HepG2 (cell line): ENCODE data around the gene EPB41L1. TPM values are rescaled to one million over a fixed set of nuclear protein-coding genes. Genes with fewer than 3 reads are reported as not detected.

ENCODE experiments used
- ATAC-seq: fragments of 200-7000 bp; cut with Tn5 transposase; 3 replicates; pipeline ENCODE4 v1.9.1; 2020; ENCODE audit warnings: mild to moderate bottlenecking, moderate library complexity
- BruUV-seq: library from RNA; stranded (reverse); fragments of 400-500 nt; replicated peaks from 2 replicates; lab custom pipeline; 2021; lab: Mats Ljungman, UMichigan
- CTCF ChIA-PET: fragments of 300-600 bp; formaldehyde crosslinking; extraction: SDS; loops from one replicate; lab custom pipeline; 2021; ENCODE audit warnings: low total read pairs, inconsistent platforms, low intra/inter-chr PET ratio; lab: Yijun Ruan, JAX
- POLR2A ChIA-PET: fragments of 350-600 bp; sonication (Branson Sonifier 250); formaldehyde crosslinking; loops from one replicate; lab custom pipeline; 2020; ENCODE audit warnings: antibody characterized with exemption, inconsistent platforms; lab: Yijun Ruan, JAX
- DNase-seq: peaks from one replicate; pipeline ENCODE4 v3.0.0-alpha.2; 2015; ENCODE audit warnings: low spot score
- FAIRE-seq: peaks from 3 replicates; lab custom pipeline; 2011; peaks lifted over from hg19 to GRCh38; lab: Jason Lieb, UNC
- H2AFZ ChIP-seq: one replicate; pipeline ENCODE4 v1.6.1; 2011; ENCODE audit warnings: low read length, inconsistent platforms
- H3K27ac ChIP-seq: fragments of 300-600 bp; 3 replicates; pipeline ENCODE4 v1.8.0; 2011; ENCODE audit warnings: mixed run types, mild to moderate bottlenecking, mixed read lengths, low read length, inconsistent platforms; ENCODE audit not compliant: insufficient read depth; ENCODE audit errors: extremely low read length
- H3K27me3 ChIP-seq, 2 experiments: fragments of 200-600 bp in 1 of 2; 2 replicates in 1 of 2; 3 replicates in 1 of 2; pipeline versions ENCODE4 v1.6.0 to v1.8.0; 2011; ENCODE audit warnings: low read length in 2 of 2, mild to moderate bottlenecking in 2 of 2, moderate library complexity in 2 of 2, inconsistent platforms in 1 of 2; ENCODE audit not compliant: insufficient read depth in 2 of 2, control insufficient read depth in 1 of 2
- H3K36me3 ChIP-seq, 2 experiments: fragments of 200-600 bp in 1 of 2; replicated peaks in 1 of 2; 2 replicates in 1 of 2; 3 replicates in 1 of 2; pipeline versions ENCODE4 v1.5.1 to v1.8.0; 2011; ENCODE audit warnings: low read length in 2 of 2, inconsistent platforms in 1 of 2; ENCODE audit not compliant: insufficient read depth in 2 of 2, control insufficient read depth in 1 of 2
- H3K4me1 ChIP-seq: 2 replicates; pipeline ENCODE4 v1.5.1; 2012; ENCODE audit warnings: low read length, inconsistent platforms; ENCODE audit not compliant: insufficient read depth
- H3K4me2 ChIP-seq: 2 replicates; pipeline ENCODE4 v1.6.0; 2011; ENCODE audit warnings: low read depth, low read length, inconsistent platforms
- H3K4me3 ChIP-seq, 3 experiments: fragments of 200-600 bp in 1 of 3; sonication (generic), shearing (Covaris generic) in 1 of 3; replicated peaks in 1 of 3; 2 replicates each; pipeline ENCODE4 v1.5.1; 2011 to 2016; ENCODE audit warnings: low read length in 3 of 3, inconsistent platforms in 2 of 3, low read depth in 2 of 3, mild to moderate bottlenecking in 2 of 3, control low read depth in 1 of 3, mixed read lengths in 1 of 3; ENCODE audit not compliant: insufficient read depth in 1 of 3
- H3K79me2 ChIP-seq: one replicate; pipeline ENCODE4 v1.6.1; 2011; ENCODE audit warnings: low read length, inconsistent platforms; ENCODE audit not compliant: insufficient read depth
- H3K9ac ChIP-seq: 2 replicates; pipeline ENCODE4 v1.6.0; 2011; ENCODE audit warnings: mild to moderate bottlenecking, low read depth, low read length, inconsistent platforms; ENCODE audit not compliant: insufficient read depth
- H3K9me3 ChIP-seq: 2 replicates; pipeline ENCODE4 v1.5.1; 2012; ENCODE audit warnings: mild to moderate bottlenecking, low read length
- H4K20me1 ChIP-seq: 2 replicates; pipeline ENCODE4 v1.6.0; 2011; ENCODE audit warnings: inconsistent platforms, mild to moderate bottlenecking, low read length, moderate library complexity; ENCODE audit not compliant: insufficient read depth
- ATRX ChIP-seq: sonication (generic); formaldehyde crosslinking; IDR thresholded peaks from 2 replicates; pipeline ENCODE4 v1.4.0; 2020; ENCODE audit warnings: missing genetic modification reagents, borderline replicate concordance
- FOXK2 ChIP-seq: fragments of 450-650 bp; IDR thresholded peaks from 2 replicates; pipeline ENCODE4 v1.6.1; 2016
- GABPB1 ChIP-seq: IDR thresholded peaks from 2 replicates; pipeline ENCODE4 v1.6.1; 2016; ENCODE audit warnings: mild to moderate bottlenecking, missing genetic modification reagents, moderate library complexity, missing compliant biosample characterization
- GPN1 ChIP-seq: sonication (generic); formaldehyde crosslinking; IDR thresholded peaks from 2 replicates; pipeline ENCODE4 v1.5.1; 2020; ENCODE audit warnings: missing genetic modification reagents, borderline replicate concordance
- HDAC1 ChIP-seq: sonication (generic); formaldehyde crosslinking; IDR thresholded peaks from 2 replicates; pipeline ENCODE4 v1.5.1; 2020; ENCODE audit warnings: mild to moderate bottlenecking, missing genetic modification reagents
- HNRNPL ChIP-seq: fragments of 200-400 bp; formaldehyde crosslinking; IDR thresholded peaks from 2 replicates; pipeline ENCODE4 v1.6.1; 2017; ENCODE audit warnings: mild to moderate bottlenecking, low read depth, low read length
- MBNL3 ChIP-seq: fragments of 250-450 bp; sonication (Bioruptor Pico); conservative IDR thresholded peaks from 2 replicates; pipeline ENCODE4 v1.8.0; 2022; ENCODE audit warnings: mild to moderate bottlenecking, inconsistent platforms
- NFYB ChIP-seq: sonication (generic); formaldehyde crosslinking; IDR thresholded peaks from 2 replicates; pipeline ENCODE4 v1.4.0; 2020; ENCODE audit warnings: missing genetic modification reagents
- SP1 ChIP-seq, 2 experiments: fragments of 450-650 bp in 1 of 2; sonication (generic) in 1 of 2; formaldehyde crosslinking in 1 of 2; IDR thresholded peaks; 2 replicates each; pipeline versions ENCODE4 v1.4.0 to v1.6.1; 2016 to 2020; ENCODE audit warnings: missing genetic modification reagents in 1 of 2
- ZNF343 ChIP-seq: sonication (generic); formaldehyde crosslinking; IDR thresholded peaks from 2 replicates; pipeline ENCODE4 v1.4.0; 2020; ENCODE audit warnings: mild to moderate bottlenecking, missing genetic modification reagents
- ZNF432 ChIP-seq: sonication (generic); formaldehyde crosslinking; IDR thresholded peaks from 2 replicates; pipeline ENCODE4 v1.5.0; 2020; ENCODE audit warnings: missing genetic modification reagents, mild to moderate bottlenecking, borderline replicate concordance
- ZNF549 ChIP-seq: sonication (generic); formaldehyde crosslinking; IDR thresholded peaks from 2 replicates; pipeline ENCODE4 v1.5.0; 2020; ENCODE audit warnings: missing genetic modification reagents
- ZNF883 ChIP-seq: sonication (generic); formaldehyde crosslinking; IDR thresholded peaks from 2 replicates; pipeline ENCODE4 v1.5.1; 2020; ENCODE audit warnings: mild to moderate bottlenecking, missing genetic modification reagents; ENCODE audit errors: not compliant biosample characterization
- ZSCAN22 ChIP-seq: sonication (generic); formaldehyde crosslinking; IDR thresholded peaks from 2 replicates; pipeline ENCODE4 v1.4.0; 2020; ENCODE audit warnings: mild to moderate bottlenecking, missing genetic modification reagents
- WGBS: methylation state at CpG from one replicate; pipeline ENCODE4 v1.1.6; 2017; ENCODE audit warnings: low lambda C conversion rate; 5-methylcytosine and 5-hydroxymethylcytosine counted together
- in situ Hi-C: cut with HindIII; loops from 2 replicates; pipeline ENCODE4 v1.10.0; 2017; ENCODE audit warnings: low pct_unique_long_range_greater_than_20kb; ENCODE audit not compliant: extremely low pct_ligation_motif_present
- intact Hi-C: fragments of 100-400 bp; cut with micrococcal nuclease; formaldehyde crosslinking; loops from one replicate; pipeline ENCODE4 v1.10.0; 2022; ENCODE audit not compliant: unreplicated experiment
- polyA plus RNA-seq, 8 experiments: library from polyadenylated mRNA; depleted of rRNA in 3 of 8; stranded (reverse) in 7 of 8; unstranded in 1 of 8; fragments of >200 nt; fragmentation: Illumina TruSeq in 4 of 8; extraction: Trizol in 4 of 8; gene quantifications; 2 replicates each; pipeline versions ENCODE4 v1.2.1 to v1.2.3, GENCODE V29; 2011 to 2016; ENCODE audit warnings: low read depth in 4 of 8, missing spikeins in 1 of 8, mixed read lengths in 1 of 8; ENCODE audit not compliant: insufficient read depth in 1 of 8
- total RNA-seq, 5 experiments: library from RNA; depleted of rRNA; stranded (reverse); fragments of >200 nt; fragmentation: Illumina TruSeq; extraction: Trizol; gene quantifications; 2 replicates each; pipeline ENCODE4 v1.2.3, GENCODE V29; 2016; ENCODE audit warnings: low read depth in 1 of 5
- TF ChIP-seq, protein P1 (sequence below), 2 experiments: fragments of 450-650 bp in 1 of 2; sonication (generic) in 1 of 2; formaldehyde crosslinking; IDR thresholded peaks; 2 replicates each; pipeline versions ENCODE4 v1.5.0 to v1.8.0; 2020 to 2022; ENCODE audit warnings: mild to moderate bottlenecking in 1 of 2, missing genetic modification reagents in 1 of 2
- TF ChIP-seq, protein P2 (sequence below): sonication (generic); formaldehyde crosslinking; IDR thresholded peaks from 2 replicates; pipeline ENCODE4 v1.5.0; 2020; ENCODE audit warnings: missing genetic modification reagents
- TF ChIP-seq, protein P3 (sequence below): sonication (generic); formaldehyde crosslinking; IDR thresholded peaks from 2 replicates; pipeline ENCODE4 v1.5.1; 2020; ENCODE audit warnings: missing genetic modification reagents, mild to moderate bottlenecking, borderline replicate concordance

The EPB41L1 gene
- total and polyA plus RNA-seq, 2 of the 13 experiments (the other 11 are each of a cell fraction or from before 2014, with no cell fraction given) = 16.7 to 39.0 TPM

DNA sequence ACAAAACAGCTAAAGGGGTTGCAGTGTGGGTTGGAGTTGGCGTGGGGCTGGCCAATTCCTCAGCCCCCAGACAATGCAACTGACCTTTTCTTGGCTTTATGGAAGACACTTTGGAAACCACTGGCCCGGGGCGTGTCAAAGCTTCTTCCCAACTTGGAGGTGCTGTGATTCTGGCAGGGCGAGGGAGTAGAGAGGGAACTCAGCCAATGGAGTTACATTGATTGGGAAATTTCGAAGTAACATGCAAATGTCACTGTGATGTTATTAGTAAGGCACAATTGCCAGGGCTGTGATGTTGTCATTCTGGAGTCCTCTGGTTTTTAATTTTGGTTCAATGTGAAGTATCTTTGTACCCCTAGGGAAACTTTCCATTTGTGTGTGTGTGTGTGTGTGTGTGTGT, 41.5 kb upstream of the EPB41L1 start:
- Histone ChIP-seq H2AFZ (no peak overlapping the region), H3K36me3 (no peaks in the 10 kb centered on the region), H3K9me3 (no peaks in the 10 kb centered on the region), H3K79me2 (no peaks in the 10 kb centered on the region), H3K4me1 (peaks cover 14% of the 10 kb centered on the region), H3K4me3 (no peak overlapping the region), H4K20me1 (no peaks in the 10 kb centered on the region), H3K27ac (no peak overlapping the region), H3K9ac (no peak overlapping the region), H3K4me2 (no peak overlapping the region), H3K27me3 (peaks cover 3 to 24% of the 10 kb centered on the region in 2 experiments; a peak in 4 of 5 replicates)
- ChIA-PET CTCF (no interaction called here), POLR2A (no interaction called here)
- BruUV-seq = no TSS peak
- TF ChIP-seq FOXK2 (0 out of 2 replicates have a peak, but pooled peaks have one; percentile 16), ZNF549 (no peak)
- intact Hi-C loops (no loop called here), in situ Hi-C loops (no loop called here)
- DNase-seq (no peak), ATAC-seq (no peak), FAIRE-seq (no peak)
- 27% methylated on average over 5 of the region's 5 CpGs for WGBS

DNA sequence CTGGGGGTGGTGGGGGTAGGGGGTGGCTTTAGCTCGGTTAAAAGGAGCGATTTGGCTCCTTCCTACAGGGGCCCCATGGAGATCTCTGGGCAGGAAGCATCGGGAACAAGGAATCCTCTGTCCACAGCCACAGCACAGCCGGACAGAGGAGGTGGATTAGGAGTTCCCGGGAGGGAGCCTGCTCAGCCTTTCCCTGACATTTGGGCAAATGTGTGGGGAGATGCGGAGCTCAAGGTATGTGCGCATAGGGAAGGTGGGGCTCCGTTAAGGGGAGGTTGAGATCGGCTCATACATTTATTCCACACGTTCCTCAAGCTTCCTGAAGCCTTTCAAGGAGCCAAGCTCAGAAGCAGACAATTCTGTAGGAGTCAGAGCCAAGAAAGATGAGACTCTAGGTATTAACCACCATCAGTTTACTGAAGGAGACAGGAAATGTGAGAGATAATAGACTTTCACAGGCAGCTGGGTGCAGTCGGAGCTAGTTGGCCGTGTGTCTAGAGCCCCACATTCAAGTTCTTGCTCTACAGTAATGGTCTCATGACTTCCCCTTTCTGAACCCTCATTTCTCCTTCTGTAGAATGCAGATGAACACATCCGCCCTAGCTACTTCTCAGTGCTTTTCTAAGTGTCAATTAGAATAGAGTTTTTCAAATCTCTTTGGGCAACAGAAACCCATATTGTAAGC, 40.8 kb upstream of the EPB41L1 start:
- FAIRE-seq (no peak), DNase-seq (no peak), ATAC-seq (no peak)
- H2AFZ ChIP-seq = no peak overlapping the region
- no peak overlapping the region for H3K4me2 ChIP-seq
- intact Hi-C loops (no loop called here), in situ Hi-C loops (no loop called here)
- no TSS peak for BruUV-seq
- POLR2A ChIA-PET = no interaction called here
- no peaks in the 10 kb centered on the region for H3K79me2 ChIP-seq
- CTCF ChIA-PET = no interaction called here
- no peaks in the 10 kb centered on the region for H3K9me3 ChIP-seq
- no peak overlapping the region for H3K4me3 ChIP-seq
- peaks cover 3 to 24% of the 10 kb centered on the region in 2 experiments; a peak in 4 of 5 replicates for H3K27me3 ChIP-seq
- peaks cover 9% of the 10 kb centered on the region; the same call in 1 of the 2 replicates for H3K4me1 ChIP-seq
- no peak overlapping the region for H3K27ac ChIP-seq
- no peaks in the 10 kb centered on the region for H3K36me3 ChIP-seq
- WGBS = 22% methylated on average over 13 of the region's 13 CpGs
- no peaks in the 10 kb centered on the region for H4K20me1 ChIP-seq
- no peak overlapping the region for H3K9ac ChIP-seq
- TF ChIP-seq SP1 (IDR thresholded peaks at IDR 0.05) (no peak), SP1 (CRISPR knock-in tag; IDR thresholded peaks at IDR 0.05) (no peak), ZNF883 (CRISPR knock-in tag) (no peak), MBNL3 (CRISPR knock-in tag) (no peak), HNRNPL (no peak), GPN1 (CRISPR knock-in tag) (no peak), HDAC1 (CRISPR knock-in tag) (no peak), ZNF343 (CRISPR knock-in tag) (no peak), NFYB (CRISPR knock-in tag) (no peak), ATRX (CRISPR knock-in tag) (no peak), ZSCAN22 (CRISPR knock-in tag) (no peak), GABPB1 (no peak), ZNF432 (CRISPR knock-in tag) (no peak)
- TF ChIP-seq, protein P1, sequence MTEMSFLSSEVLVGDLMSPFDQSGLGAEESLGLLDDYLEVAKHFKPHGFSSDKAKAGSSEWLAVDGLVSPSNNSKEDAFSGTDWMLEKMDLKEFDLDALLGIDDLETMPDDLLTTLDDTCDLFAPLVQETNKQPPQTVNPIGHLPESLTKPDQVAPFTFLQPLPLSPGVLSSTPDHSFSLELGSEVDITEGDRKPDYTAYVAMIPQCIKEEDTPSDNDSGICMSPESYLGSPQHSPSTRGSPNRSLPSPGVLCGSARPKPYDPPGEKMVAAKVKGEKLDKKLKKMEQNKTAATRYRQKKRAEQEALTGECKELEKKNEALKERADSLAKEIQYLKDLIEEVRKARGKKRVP (CRISPR knock-in tag; IDR thresholded peaks at IDR 0.05) = no peak
- TF ChIP-seq, protein P2, sequence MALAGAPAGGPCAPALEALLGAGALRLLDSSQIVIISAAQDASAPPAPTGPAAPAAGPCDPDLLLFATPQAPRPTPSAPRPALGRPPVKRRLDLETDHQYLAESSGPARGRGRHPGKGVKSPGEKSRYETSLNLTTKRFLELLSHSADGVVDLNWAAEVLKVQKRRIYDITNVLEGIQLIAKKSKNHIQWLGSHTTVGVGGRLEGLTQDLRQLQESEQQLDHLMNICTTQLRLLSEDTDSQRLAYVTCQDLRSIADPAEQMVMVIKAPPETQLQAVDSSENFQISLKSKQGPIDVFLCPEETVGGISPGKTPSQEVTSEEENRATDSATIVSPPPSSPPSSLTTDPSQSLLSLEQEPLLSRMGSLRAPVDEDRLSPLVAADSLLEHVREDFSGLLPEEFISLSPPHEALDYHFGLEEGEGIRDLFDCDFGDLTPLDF (CRISPR knock-in tag) = no peak
- TF ChIP-seq, protein P3, sequence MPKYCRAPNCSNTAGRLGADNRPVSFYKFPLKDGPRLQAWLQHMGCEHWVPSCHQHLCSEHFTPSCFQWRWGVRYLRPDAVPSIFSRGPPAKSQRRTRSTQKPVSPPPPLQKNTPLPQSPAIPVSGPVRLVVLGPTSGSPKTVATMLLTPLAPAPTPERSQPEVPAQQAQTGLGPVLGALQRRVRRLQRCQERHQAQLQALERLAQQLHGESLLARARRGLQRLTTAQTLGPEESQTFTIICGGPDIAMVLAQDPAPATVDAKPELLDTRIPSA (CRISPR knock-in tag) = no peak
